GM21619 (cell line): Measurements from ENCODE around the gene AGGF1.
"Not testable (repeated sequence)": the region's sequence is repeated elsewhere in the genome, so short reads cannot be mapped to it uniquely, and the experiment has no call there.

ENCODE experiments used
- ATAC-seq: cut with Tn5 transposase; IDR thresholded peaks from one replicate; pipeline ENCODE4 v1.9.1; 2021; ENCODE audit not compliant: unreplicated experiment

Gene AGGF1, protein sequence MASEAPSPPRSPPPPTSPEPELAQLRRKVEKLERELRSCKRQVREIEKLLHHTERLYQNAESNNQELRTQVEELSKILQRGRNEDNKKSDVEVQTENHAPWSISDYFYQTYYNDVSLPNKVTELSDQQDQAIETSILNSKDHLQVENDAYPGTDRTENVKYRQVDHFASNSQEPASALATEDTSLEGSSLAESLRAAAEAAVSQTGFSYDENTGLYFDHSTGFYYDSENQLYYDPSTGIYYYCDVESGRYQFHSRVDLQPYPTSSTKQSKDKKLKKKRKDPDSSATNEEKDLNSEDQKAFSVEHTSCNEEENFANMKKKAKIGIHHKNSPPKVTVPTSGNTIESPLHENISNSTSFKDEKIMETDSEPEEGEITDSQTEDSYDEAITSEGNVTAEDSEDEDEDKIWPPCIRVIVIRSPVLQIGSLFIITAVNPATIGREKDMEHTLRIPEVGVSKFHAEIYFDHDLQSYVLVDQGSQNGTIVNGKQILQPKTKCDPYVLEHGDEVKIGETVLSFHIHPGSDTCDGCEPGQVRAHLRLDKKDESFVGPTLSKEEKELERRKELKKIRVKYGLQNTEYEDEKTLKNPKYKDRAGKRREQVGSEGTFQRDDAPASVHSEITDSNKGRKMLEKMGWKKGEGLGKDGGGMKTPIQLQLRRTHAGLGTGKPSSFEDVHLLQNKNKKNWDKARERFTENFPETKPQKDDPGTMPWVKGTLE

DNA sequence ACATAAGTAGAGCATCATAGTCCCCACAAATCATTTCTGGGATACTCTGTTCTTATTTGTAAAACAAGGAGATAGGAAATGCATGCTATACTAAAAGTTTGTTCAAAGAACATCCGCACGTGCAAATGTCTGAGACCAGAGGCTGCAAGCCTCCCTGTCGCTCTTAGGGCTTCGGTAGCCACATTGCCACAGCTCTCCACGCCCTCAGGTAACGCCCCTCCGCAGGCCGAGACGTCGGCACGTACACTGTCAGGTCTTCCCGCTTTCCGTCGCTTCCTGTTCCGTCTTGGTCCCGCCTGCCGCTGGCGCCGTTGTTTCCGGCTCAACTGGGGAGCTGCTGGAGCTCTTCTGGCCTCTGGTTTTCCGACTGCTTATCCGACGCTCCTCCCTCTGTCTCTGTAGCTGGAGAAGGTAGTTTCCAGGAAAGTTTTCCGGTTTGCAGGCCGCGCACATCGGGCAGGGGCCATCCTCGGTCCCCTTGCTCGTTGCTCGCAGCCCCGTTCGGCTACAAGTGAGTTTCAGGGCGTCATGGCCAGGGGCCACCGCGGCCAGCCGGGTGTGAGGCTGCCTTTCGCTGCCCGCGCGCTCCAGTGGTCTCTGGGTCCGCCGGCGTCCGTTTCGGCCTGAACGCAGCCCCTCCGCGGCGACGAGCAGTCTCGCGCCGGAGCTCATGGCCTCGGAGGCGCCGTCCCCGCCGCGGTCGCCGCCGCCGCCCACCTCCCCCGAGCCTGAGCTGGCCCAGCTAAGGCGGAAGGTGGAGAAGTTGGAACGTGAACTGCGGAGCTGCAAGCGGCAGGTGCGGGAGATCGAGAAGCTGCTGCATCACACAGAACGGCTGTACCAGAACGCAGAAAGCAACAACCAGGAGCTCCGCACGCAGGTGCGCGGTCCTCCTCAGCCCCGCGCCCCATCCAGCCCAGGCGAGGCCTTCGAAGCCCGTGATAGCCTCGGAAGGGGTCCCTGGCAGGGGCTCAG is at the start of gene AGGF1:
Gene AGGF1, plus strand, starts transcription at position 308 of the 975 bp plus-strand sequence. Its CDS starts 363 bp downstream, at position 671.
- ATAC-seq: peak; percentile 98

DNA sequence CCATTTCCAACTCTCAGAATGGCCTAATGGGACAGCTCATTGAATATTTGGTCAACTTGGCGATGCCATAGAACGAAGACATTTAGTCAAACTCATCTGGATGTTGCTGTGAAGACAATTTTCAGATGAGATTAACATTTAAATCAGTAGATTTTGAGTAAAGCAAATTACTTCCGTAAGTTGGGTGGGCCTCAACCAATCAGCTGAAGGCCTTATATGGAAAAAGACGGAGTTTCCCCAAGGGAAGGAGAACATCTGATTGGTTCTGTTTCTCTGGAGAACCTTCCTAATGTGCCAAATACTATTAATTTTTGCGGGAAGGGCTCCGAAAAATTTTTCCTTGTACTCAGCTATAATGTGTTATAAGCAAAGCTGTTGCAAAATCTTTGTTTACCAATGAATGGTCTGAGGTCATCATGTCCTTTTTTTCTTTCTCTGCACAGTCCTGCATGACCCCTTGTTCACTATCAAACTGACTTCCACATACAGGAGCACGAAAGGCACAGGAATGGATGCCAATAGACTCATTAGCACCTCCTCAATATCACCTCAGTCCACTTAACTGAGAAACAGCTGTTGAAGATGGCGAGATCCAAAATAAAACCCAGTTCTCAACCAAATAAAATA is 49.6 kb upstream of the AGGF1 start:
- no peak for ATAC-seq

DNA sequence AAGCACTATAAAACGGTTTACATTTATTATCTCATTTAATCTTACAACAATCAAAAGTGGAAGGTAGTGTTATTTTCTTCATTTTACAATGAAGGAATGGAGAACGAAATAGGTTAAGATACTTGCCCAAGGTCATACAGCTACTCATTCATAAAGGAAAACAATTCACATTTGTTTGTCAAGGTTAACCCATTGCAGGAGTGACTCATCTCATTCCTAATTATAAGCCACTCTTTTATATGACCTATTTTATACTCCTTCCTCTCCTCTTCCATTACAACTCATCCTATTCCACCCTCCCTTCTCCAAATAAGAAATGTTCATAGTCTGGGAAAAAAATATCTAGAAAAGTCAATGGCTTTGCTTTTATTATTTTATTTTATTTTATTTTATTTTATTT is 47.8 kb upstream of the AGGF1 start:
- ATAC-seq: no peak

DNA sequence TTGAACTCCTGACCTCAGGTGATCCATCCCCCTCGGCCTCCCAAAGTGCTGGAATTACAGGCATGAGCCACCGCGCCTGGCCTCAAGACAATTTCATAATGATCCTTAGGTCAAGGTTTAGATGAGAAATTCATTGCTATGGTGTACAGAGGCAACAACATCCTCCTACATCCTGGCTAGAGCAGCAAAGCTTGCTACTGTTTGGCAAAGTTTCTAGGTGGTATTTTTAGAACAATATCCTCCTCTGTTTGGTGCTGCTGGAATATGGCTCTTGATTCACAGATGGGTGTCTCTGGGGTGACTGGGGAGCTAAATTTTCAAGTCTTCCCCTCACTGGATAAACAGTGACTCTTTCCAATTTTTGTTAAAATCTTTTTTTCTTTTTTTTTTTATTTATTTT is 46.7 kb upstream of the AGGF1 start:
- ATAC-seq: no peak

DNA sequence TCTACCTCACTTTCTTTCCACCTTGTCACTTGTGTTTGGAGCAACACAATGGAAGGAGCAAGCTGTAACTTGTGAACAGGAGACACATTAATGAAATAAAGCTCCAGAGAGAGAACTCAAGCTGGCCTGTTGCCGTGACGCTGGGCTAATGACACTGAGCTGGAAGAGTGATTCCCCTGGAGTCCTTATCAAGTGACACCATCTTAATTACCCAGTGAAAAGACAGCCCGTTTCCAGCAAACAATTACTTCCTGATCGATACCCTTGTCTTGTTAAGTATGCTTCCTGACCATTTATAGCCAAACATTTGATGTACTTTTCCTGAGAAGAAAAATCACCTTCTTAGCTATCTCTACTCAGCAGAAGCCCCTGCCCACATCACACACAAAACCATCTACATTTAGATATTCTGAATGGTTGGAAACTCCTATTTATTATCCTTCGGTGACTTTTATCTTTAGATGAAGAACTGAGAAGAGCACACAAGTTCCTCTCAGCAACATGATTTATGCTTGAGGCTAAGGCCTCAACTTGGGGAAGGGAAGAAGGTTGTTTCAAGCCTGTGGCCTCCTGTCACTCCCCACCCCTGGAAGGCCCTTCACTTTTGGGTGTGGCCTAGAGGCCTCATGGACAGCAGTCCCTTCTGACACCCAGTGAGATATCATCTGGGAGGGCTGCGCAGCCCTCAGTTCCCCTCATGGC is 43.2 kb upstream of the AGGF1 start:
- no peak for ATAC-seq

DNA sequence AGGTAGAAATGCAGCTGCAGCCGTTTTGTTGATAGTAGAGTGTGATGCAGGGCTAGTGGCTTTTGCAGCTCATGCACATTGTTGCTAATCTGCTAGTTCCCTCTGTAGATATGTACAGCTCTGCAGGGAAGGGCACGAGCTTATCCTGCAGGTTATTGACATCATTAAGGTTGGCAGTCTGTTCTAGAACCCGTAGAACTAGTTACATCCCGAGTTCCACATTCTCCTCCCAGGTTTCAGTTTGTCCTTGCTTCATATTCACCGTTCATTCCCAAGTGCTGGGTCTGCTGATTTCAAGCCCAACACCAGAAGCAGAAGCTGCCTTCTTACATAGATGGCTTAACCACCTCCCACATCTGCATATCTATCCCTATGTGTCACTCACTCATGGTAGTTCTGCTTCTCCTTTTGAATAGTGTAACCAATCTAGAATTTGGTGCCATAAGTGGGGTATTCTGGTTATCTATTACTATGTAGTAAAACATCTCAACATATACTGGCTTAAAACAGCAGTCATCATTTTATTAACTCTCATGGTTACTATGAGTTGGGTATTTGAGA is 39.2 kb upstream of the AGGF1 start:
- no peak for ATAC-seq

DNA sequence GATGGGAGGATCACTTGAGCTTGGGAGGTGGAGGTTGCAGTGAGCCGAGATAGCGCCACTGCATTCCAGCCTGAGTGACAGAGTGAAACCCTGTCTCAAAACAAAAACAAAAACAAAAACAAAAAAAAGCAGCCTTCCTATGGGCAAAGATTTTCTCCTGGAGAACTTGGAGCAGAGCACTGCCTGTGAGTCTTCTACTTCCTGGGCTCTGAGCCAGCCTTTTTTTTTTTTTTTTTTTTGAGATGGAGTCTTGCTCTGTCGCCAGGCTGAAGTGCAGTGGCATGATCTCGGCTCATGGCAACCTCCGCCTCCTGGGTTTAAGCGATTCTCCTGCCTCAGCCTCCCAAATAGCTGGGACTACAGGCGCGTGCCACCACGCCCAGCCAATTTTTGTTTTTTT is 36.8 kb upstream of the AGGF1 start:
- ATAC-seq: not testable (repeated sequence)

DNA sequence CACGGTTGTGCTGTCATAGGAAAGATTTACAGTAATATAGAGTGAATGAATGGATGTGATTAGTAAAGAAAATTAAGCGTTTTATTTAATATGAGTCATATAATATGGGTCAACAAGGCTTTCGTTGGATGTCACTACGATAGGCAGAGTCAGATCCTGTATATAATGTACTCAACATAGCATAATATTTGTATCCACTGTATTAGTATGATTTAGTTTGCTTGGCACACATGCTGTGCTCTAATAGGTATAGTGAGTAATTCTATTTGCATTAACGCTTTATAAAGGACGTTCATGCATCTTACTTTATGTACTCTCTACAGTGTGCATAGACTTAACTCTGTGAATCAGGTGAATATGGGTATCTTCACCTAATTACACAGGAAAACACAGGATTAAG is 35.9 kb upstream of the AGGF1 start:
- ATAC-seq: no peak

DNA sequence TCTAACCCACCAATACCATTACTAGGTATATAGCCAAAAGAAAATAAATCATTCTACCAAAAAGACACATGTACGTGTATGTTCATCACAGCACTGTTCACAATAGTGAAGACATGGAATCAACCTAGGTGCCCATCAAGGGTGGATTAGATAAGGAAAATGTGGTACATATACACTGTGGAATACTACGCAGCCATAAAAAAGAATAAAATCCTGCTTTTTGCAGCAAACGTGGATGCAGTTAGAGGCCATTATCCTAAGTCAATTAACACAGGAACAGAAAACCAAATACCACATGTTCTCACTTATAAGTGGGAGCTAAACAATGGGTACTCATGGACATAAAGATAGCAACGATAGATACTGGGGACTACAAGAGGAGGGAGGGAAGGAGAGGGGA is 32.0 kb upstream of the AGGF1 start:
- not testable (repeated sequence) for ATAC-seq

DNA sequence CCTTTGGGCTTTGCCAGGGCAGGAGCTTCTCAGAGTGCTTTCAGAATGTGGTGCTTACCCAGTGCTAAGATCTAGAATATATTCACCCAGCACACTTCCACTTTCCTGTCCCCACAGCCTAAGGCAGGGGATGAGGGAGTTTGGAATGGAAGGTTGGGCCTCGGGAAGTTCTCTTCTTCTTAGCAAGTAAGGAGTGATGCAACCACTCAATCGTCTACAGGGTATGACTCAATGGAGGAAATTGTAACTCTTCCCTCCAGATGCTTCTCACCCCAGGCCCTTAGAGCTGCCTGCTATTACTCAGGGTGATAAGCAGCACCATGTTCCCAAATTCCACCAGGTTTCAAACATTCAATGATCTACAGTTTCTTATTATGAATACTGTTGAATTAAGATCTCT is 30.8 kb upstream of the AGGF1 start:
- ATAC-seq: no peak

DNA sequence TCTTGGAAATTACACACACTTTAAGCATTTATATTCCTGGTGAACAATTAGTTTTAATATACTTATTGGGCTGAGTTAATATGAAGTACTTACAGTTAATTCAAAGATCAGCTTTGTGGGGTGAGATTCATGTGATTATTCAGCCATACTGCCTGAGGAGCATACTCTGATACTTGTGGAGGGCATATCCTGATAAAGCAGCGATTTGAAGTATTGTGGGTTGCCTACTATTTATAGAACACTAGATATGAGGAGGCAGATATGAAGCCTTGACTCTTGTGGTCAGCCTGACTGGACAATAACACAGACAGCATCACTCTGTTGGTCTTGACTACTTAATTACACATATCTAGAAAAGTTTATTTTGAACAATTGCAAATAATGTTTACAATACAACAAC is 27.0 kb upstream of the AGGF1 start:
- ATAC-seq: no peak

DNA sequence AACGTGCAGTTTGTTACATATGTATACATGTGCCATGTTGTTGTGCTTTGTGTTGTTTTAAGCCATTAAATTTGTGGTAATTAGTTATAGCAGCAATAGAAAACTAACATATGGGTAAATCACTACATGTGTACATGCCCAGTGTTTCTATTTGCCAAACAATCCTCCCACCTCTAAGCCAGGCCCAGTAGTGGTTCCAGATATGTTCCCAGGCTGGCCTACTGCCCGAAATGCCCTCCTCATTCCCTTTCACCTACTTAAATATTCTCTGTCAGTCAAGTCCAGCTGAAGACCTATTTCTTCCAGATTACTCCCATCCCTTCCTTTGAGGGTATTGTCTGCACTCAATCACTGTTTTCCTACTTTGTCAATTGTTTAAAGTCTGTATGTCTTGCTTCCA is 24.1 kb upstream of the AGGF1 start:
- no peak for ATAC-seq

DNA sequence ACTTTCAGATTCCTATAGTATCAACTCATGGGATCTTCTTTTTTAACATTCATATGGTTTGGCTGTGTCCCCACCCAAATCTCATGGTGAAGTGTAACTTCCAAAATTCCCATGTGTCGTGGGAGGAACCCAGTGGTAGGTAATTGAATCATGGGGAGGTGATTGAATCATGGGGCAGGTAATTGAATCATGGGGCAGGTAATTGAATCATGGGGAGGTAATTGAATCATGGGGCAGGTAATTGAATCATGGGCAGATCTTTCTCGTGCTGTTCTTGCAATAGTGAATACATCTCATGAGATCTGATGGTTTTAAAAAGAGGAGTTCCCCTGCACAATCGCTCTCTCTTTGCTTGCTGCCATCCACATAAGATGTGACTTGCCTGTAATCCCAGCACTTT is 21.8 kb upstream of the AGGF1 start:
- no peak for ATAC-seq

DNA sequence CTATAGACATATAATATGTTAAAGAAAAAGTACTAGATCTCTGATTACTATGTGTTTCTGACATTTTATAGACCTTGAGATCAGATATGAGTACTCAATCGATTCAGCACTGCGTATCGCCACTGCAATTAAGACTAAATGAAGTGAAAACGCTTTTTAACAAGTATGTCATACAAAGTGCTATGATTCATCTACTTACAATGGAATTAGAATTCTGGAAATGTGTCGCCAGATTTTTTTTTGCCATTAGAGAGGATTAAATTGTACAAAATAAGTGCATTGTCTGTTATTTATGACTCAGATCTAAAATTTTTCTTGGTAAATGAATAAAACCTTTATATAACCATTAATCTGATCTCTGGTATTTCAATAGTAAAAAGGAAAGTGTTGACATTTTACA is 20.0 kb upstream of the AGGF1 start:
- no peak for ATAC-seq

DNA sequence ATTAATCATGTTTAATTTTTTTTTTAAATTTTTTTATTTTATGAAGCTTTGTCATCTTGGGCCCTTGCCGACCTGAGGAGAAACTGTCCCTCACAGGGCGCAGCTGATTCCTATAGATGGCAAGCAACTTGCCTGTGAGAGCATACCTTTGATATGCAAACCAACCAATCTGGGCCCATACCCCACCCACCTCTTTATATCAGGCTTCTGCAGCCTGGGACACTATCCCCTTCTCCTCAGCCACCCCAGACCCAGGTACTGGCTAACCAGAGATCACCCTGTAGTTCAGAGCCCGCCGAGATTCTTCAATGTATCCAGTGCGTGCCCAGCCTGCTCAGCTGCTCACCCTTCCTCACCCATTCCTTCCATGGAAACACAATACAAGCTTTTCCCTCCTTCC is 18.7 kb upstream of the AGGF1 start:
- ATAC-seq: no peak

DNA sequence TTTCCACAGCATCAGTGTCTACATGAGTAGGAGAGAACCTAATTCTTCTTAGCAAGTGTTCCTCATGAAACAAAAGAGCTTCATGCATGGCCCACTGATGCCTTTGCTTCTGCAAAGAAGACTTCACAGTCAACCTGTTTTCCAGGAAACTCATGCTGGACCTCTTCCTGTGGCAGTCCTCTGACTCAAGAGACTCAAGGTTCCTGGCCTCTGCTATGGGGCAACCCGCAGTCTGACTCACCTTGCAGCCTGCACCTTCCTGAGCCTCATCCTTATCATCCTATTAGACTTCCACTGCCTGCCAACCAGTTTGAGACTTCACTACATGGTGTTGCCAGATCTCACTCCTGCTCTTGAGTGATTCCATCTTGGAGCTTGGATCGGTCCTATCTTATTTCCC is 17.6 kb upstream of the AGGF1 start:
- ATAC-seq: no peak

DNA sequence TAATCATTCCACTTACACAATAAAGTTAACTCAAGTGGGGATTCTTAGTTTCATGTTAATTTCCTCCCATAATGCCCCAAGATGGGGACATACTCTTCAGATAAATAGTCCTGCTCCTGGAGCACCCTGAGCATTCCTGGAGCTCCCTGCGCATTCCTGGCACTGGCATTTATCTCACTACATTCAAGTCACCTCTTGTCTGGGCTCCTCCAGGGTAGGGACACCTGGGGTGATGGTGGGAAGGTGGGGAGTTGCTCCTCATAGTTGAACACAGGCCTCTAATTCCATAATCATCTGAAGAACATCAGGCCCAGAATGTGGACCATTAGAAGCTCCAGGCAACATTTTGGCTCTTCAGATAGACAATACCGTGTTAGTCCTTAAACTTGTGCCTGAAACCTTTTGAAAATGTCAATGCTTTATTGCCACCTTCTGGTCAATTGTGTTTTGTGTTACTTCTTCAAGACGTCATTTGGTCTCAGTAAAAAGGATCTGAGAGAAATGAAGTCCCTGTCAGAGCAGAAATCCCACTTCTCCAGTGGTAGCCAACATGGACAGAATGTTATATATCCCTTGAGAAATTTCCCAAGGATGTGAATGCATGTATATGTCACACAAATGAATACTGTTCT is 14.2 kb upstream of the AGGF1 start:
- no peak for ATAC-seq

DNA sequence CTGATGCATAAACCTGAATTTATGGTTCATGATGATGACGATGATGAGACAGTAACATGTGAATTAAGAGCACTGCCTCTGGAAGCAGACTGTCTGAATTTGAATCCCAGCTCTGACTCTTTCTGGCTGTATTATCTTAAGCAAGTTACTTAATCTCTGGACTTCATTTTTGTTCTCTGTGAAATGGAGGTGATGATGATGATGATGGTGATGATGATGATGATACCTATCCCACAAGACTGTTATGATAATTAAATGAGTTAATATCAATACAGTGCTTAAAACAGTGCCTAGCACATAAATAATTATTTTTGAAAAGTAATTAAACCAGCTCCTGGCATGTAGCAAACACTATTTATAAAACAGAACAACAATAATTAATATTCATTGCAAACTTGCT is 13.2 kb upstream of the AGGF1 start:
- no peak for ATAC-seq

DNA sequence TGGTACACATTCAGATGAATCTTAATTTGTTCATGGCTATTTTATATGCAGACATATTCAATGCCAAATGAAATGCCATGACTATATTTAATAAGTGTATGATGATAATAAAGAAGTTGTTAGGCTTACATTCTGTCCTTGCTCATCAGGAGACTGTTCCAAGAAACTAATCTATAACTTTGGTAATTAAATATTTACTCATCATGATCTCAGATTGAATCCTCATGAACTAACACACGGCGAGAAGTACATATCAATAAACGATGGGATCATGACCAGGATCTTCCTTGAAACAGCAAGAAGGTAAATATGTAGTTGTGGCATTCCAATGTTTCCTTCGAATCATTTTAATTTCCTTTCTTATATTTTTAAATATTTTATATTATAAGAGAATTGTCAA is 12.5 kb upstream of the AGGF1 start:
- ATAC-seq: no peak
